ENCODE measurements around the gene TMEM30A.

The TMEM30A gene

GRCh38 chr6:75299801-75300530, 15.4 kb upstream of the TMEM30A start:
- CTCF ChIA-PET = interaction anchor here (0.7 to 15.0 kb wide), 10 partner anchors 13 to 303 kb away, joined by 3 to 152 read pairs (median 10); no protein-coding TSS in a partner anchor
- DNase-seq (ENCODE audit: low read depth, low spot score) = peak; percentile 19
- TF ChIP-seq, protein P1, sequence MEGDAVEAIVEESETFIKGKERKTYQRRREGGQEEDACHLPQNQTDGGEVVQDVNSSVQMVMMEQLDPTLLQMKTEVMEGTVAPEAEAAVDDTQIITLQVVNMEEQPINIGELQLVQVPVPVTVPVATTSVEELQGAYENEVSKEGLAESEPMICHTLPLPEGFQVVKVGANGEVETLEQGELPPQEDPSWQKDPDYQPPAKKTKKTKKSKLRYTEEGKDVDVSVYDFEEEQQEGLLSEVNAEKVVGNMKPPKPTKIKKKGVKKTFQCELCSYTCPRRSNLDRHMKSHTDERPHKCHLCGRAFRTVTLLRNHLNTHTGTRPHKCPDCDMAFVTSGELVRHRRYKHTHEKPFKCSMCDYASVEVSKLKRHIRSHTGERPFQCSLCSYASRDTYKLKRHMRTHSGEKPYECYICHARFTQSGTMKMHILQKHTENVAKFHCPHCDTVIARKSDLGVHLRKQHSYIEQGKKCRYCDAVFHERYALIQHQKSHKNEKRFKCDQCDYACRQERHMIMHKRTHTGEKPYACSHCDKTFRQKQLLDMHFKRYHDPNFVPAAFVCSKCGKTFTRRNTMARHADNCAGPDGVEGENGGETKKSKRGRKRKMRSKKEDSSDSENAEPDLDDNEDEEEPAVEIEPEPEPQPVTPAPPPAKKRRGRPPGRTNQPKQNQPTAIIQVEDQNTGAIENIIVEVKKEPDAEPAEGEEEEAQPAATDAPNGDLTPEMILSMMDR (IDR thresholded peaks at IDR 0.05; ENCODE audit: insufficient read depth, low read length, missing control alignments) = no peak
- H3K4me3 ChIP-seq (ENCODE audit: low read depth, low read length) = no peak overlapping the region
- POLR2A ChIA-PET = no interaction called here

GRCh38 chr6:75296811-75297779, 12.5 kb upstream of the TMEM30A start:
- TF ChIP-seq, protein P1 (IDR thresholded peaks at IDR 0.05; ENCODE audit: insufficient read depth, low read length, missing control alignments) = peak; percentile 35
- ChIA-PET CTCF (interaction anchor here (0.7 to 15.0 kb wide), 40 partner anchors 8 to 448 kb away, joined by 3 to 152 read pairs (median 4); partner anchors contain the start of genes FILIP1 and TMEM30A), POLR2A (interaction anchor here (0.5 kb wide), 1 partner anchor 362 kb away, joined by 3 read pairs; no protein-coding TSS in a partner anchor)
- peak; percentile 24 for DNase-seq (ENCODE audit: low read depth, low spot score)
- no peak overlapping the region for H3K4me3 ChIP-seq (ENCODE audit: low read depth, low read length)

DNA sequence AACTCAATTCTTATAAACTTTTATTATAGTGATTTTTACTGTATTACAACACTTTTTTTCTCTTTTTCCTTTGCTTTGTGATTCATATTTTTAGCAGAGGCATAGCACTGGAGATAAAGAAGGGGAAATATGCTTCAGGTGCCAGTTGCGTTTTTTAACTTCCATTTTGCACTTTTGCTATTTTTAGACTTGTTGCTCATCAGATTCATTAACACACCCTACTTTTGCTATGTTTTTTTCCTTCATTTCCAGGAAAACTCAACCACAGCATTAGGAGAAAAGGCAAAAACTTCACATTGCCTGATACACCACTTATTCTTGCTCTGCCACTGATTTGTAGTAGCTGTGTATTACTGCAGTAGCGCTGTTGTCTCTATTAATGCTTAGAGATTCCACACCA, 8.0 kb upstream of the TMEM30A start:
- no peak for DNase-seq (ENCODE audit: low read depth, low spot score)
- no peak overlapping the region for H3K4me3 ChIP-seq (ENCODE audit: low read depth, low read length)
- POLR2A ChIA-PET = no interaction called here
- TF ChIP-seq, protein P1 (IDR thresholded peaks at IDR 0.05; ENCODE audit: insufficient read depth, low read length, missing control alignments) = no peak
- CTCF ChIA-PET = interaction anchor here (1.8 to 2.0 kb wide), 2 partner anchors 26 to 234 kb away, joined by 5 to 9 read pairs; no protein-coding TSS in a partner anchor

GRCh38 chr6:75291744-75292143, 7.2 kb upstream of the TMEM30A start:
- ChIA-PET CTCF (interaction anchor here (1.8 to 2.0 kb wide), 2 partner anchors 25 to 235 kb away, joined by 5 to 9 read pairs; no protein-coding TSS in a partner anchor), POLR2A (no interaction called here)
- TF ChIP-seq, protein P1 (IDR thresholded peaks at IDR 0.05; ENCODE audit: insufficient read depth, low read length, missing control alignments) = no peak
- H3K4me3 ChIP-seq (ENCODE audit: low read depth, low read length) = no peak overlapping the region
- no peak for DNase-seq (ENCODE audit: low read depth, low spot score)

DNA sequence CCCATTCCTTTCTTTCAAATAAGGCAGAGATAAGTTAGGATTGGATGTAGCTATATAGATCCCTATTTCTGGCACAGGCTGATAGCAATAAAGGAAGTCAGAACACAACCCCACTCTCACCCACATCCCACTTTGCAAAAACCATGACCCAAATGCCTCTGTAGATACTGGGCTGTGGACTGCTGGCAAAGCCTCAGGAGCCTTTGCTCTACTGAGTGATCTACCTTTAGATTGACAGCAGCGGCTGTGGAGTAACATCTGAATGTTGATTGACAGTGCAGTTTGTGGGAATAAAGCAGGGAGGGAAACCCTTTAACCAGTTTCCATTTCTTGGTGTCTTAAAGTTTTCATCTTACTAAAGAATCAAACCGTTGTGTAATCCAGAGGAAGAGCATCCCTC, 6.7 kb upstream of the TMEM30A start:
- ChIA-PET CTCF (interaction anchor here (1.3 to 2.0 kb wide), 2 partner anchors 234 to 236 kb away, joined by 4 to 9 read pairs; no protein-coding TSS in a partner anchor), POLR2A (no interaction called here)
- TF ChIP-seq, protein P1 (IDR thresholded peaks at IDR 0.05; ENCODE audit: insufficient read depth, low read length, missing control alignments) = no peak
- no peak for DNase-seq (ENCODE audit: low read depth, low spot score)
- no peak overlapping the region for H3K4me3 ChIP-seq (ENCODE audit: low read depth, low read length)

Data from AG04449 (cell line).